Dendritic cell treated with granulocyte-macrophage colony-stimulating factor and Interleukin-4, amounts not matched to agents 40 ng/mL and 50 ng/mL, for 4 days (primary cell): ENCODE results near the gene CALU.

Source experiments
- H3K27ac Mint-ChIP-seq: one replicate; pipeline ENCODE4 v1.8.0; 2022; ENCODE audit warnings: mild to moderate bottlenecking, mixed read lengths
- H3K27me3 Mint-ChIP-seq: one replicate; pipeline ENCODE4 v1.8.0; 2022; ENCODE audit warnings: mild to moderate bottlenecking, mixed read lengths
- H3K36me3 Mint-ChIP-seq: one replicate; pipeline ENCODE4 v1.8.0; 2022; ENCODE audit warnings: low read depth, mixed read lengths
- H3K4me1 Mint-ChIP-seq: one replicate; pipeline ENCODE4 v1.8.0; 2022; ENCODE audit warnings: low read depth, mixed read lengths
- H3K4me3 Mint-ChIP-seq: one replicate; pipeline ENCODE4 v1.8.0; 2022; ENCODE audit warnings: mild to moderate bottlenecking, moderate library complexity, mixed read lengths
- H3K9me3 Mint-ChIP-seq: one replicate; pipeline ENCODE4 v1.8.0; 2022; ENCODE audit warnings: mixed read lengths
- intact Hi-C: fragments of 100-400 bp; cut with micrococcal nuclease; formaldehyde crosslinking; loops from one replicate; pipeline ENCODE4 v1.15.0; 2022

CALU gene

GRCh38 chr7:128708824-128709223 lies 30.3 kb upstream of the CALU start:
- Mint-ChIP-seq H3K9me3 (no peaks in the 10 kb centered on the region), H3K4me3 (no peak overlapping the region), H3K27ac (no peak overlapping the region), H3K27me3 (no peaks in the 10 kb centered on the region), H3K4me1 (peaks cover 25% of the 10 kb centered on the region), H3K36me3 (no peaks in the 10 kb centered on the region)
- intact Hi-C loops: no loop called here

- no peak overlapping the region for H3K27ac Mint-ChIP-seq
- intact Hi-C loops: no loop called here
- H3K4me1 Mint-ChIP-seq: peaks cover 22% of the 10 kb centered on the region
- no peaks in the 10 kb centered on the region for H3K27me3 Mint-ChIP-seq
- no peaks in the 10 kb centered on the region for H3K36me3 Mint-ChIP-seq
- no peak overlapping the region for H3K4me3 Mint-ChIP-seq
- no peaks in the 10 kb centered on the region for H3K9me3 Mint-ChIP-seq
Measured at GRCh38 chr7:128710481-128710880, 28.7 kb upstream of the CALU start.

- Mint-ChIP-seq H3K4me3 (no peak overlapping the region), H3K4me1 (peaks cover 15% of the 10 kb centered on the region), H3K36me3 (no peaks in the 10 kb centered on the region), H3K27me3 (peaks cover 8% of the 10 kb centered on the region), H3K27ac (no peak overlapping the region), H3K9me3 (no peaks in the 10 kb centered on the region)
- intact Hi-C loops: no loop called here
Measured at GRCh38 chr7:128713794-128714193, 25.4 kb upstream of the CALU start.

GRCh38 chr7:128714701-128715495 lies 24.3 kb upstream of the CALU start:
- Mint-ChIP-seq H3K4me1 (peaks cover 15% of the 10 kb centered on the region), H3K36me3 (no peaks in the 10 kb centered on the region), H3K4me3 (no peak overlapping the region), H3K9me3 (no peaks in the 10 kb centered on the region), H3K27me3 (peaks cover 8% of the 10 kb centered on the region), H3K27ac (no peak overlapping the region)
- intact Hi-C loops: no loop called here

GRCh38 chr7:128718967-128719642 lies 20.1 kb upstream of the CALU start:
- Mint-ChIP-seq H3K27ac (no peak overlapping the region), H3K36me3 (no peaks in the 10 kb centered on the region), H3K27me3 (peaks cover 12% of the 10 kb centered on the region), H3K4me3 (no peak overlapping the region), H3K9me3 (no peaks in the 10 kb centered on the region), H3K4me1 (peaks cover 6% of the 10 kb centered on the region)
- intact Hi-C loops: no loop called here

GRCh38 chr7:128721376-128721775 lies 17.8 kb upstream of the CALU start:
- no peaks in the 10 kb centered on the region for H3K9me3 Mint-ChIP-seq
- H3K4me3 Mint-ChIP-seq: no peak overlapping the region
- intact Hi-C loops: no loop called here
- H3K4me1 Mint-ChIP-seq: peaks cover 7% of the 10 kb centered on the region
- no peak overlapping the region for H3K27ac Mint-ChIP-seq
- no peaks in the 10 kb centered on the region for H3K36me3 Mint-ChIP-seq
- peaks cover 20% of the 10 kb centered on the region for H3K27me3 Mint-ChIP-seq

- Mint-ChIP-seq H3K4me3 (no peak overlapping the region), H3K9me3 (no peaks in the 10 kb centered on the region), H3K27ac (no peak overlapping the region), H3K27me3 (peaks cover 28% of the 10 kb centered on the region), H3K36me3 (no peaks in the 10 kb centered on the region), H3K4me1 (peaks cover 7% of the 10 kb centered on the region)
- intact Hi-C loops: no loop called here
Measured at GRCh38 chr7:128724743-128725142, 14.4 kb upstream of the CALU start.

GRCh38 chr7:128725531-128725930 lies 13.6 kb upstream of the CALU start:
- no peak overlapping the region for H3K4me3 Mint-ChIP-seq
- H3K27ac Mint-ChIP-seq: no peak overlapping the region
- no peaks in the 10 kb centered on the region for H3K9me3 Mint-ChIP-seq
- H3K27me3 Mint-ChIP-seq: peaks cover 25% of the 10 kb centered on the region
- H3K36me3 Mint-ChIP-seq: no peaks in the 10 kb centered on the region
- H3K4me1 Mint-ChIP-seq: peaks cover 7% of the 10 kb centered on the region
- intact Hi-C loops: no loop called here

- Mint-ChIP-seq H3K4me1 (peaks cover 10% of the 10 kb centered on the region), H3K4me3 (no peak overlapping the region), H3K27ac (no peak overlapping the region), H3K36me3 (no peaks in the 10 kb centered on the region), H3K9me3 (no peaks in the 10 kb centered on the region), H3K27me3 (peaks cover 26% of the 10 kb centered on the region)
- intact Hi-C loops: no loop called here
Measured at GRCh38 chr7:128726059-128726736, 13.0 kb upstream of the CALU start.

GRCh38 chr7:128726737-128727072 lies 12.5 kb upstream of the CALU start:
- Mint-ChIP-seq H3K36me3 (no peaks in the 10 kb centered on the region), H3K27ac (no peak overlapping the region), H3K9me3 (no peaks in the 10 kb centered on the region), H3K27me3 (peaks cover 27% of the 10 kb centered on the region), H3K4me3 (no peak overlapping the region), H3K4me1 (peaks cover 11% of the 10 kb centered on the region)
- intact Hi-C loops: no loop called here

GRCh38 chr7:128727239-128727638 lies 11.9 kb upstream of the CALU start:
- intact Hi-C loops: no loop called here
- H3K9me3 Mint-ChIP-seq: no peaks in the 10 kb centered on the region
- H3K36me3 Mint-ChIP-seq: no peaks in the 10 kb centered on the region
- H3K27ac Mint-ChIP-seq: no peak overlapping the region
- H3K4me1 Mint-ChIP-seq: peaks cover 11% of the 10 kb centered on the region
- no peak overlapping the region for H3K4me3 Mint-ChIP-seq
- peaks cover 25% of the 10 kb centered on the region for H3K27me3 Mint-ChIP-seq

GRCh38 chr7:128728598-128728997 lies 10.6 kb upstream of the CALU start:
- intact Hi-C loops: no loop called here
- Mint-ChIP-seq H3K4me3 (no peak overlapping the region), H3K27ac (no peak overlapping the region), H3K4me1 (peaks cover 11% of the 10 kb centered on the region), H3K27me3 (peaks cover 25% of the 10 kb centered on the region), H3K36me3 (no peaks in the 10 kb centered on the region), H3K9me3 (no peaks in the 10 kb centered on the region)

- Mint-ChIP-seq H3K4me1 (peaks cover 11% of the 10 kb centered on the region), H3K27me3 (peaks cover 24% of the 10 kb centered on the region), H3K4me3 (no peak overlapping the region), H3K27ac (no peak overlapping the region), H3K36me3 (no peaks in the 10 kb centered on the region), H3K9me3 (no peaks in the 10 kb centered on the region)
- intact Hi-C loops: no loop called here
Measured at GRCh38 chr7:128729494-128729893, 9.7 kb upstream of the CALU start.

GRCh38 chr7:128731184-128731583 lies 8.0 kb upstream of the CALU start:
- no peak overlapping the region for H3K27ac Mint-ChIP-seq
- peaks cover 5% of the 10 kb centered on the region for H3K4me1 Mint-ChIP-seq
- H3K27me3 Mint-ChIP-seq: peaks cover 16% of the 10 kb centered on the region
- no peaks in the 10 kb centered on the region for H3K9me3 Mint-ChIP-seq
- H3K4me3 Mint-ChIP-seq: no peak overlapping the region
- intact Hi-C loops: no loop called here
- H3K36me3 Mint-ChIP-seq: peaks cover 5% of the 10 kb centered on the region
